ENCODE results near the gene NRAP.

DNA sequence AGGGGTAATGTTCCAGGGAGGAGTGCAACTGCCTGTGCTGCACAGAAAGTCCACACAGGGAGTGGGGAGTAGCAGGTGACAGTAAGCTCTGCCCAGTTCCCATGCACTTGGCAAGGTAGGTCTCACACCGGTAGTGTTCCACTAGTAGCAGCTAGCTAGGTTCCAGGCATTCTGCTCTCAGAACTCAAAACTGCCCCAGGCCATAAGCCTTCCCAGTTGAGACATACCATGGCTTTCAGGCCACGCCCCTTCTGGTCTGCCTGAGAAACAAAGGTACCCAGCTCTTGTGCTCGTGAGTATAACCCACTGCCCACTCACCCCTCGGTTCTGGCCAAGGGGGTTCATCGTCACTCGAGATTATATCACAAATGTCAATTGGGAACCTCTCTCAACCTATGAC lies 28.4 kb upstream of the NRAP start:
- TF ChIP-seq, protein P1, sequence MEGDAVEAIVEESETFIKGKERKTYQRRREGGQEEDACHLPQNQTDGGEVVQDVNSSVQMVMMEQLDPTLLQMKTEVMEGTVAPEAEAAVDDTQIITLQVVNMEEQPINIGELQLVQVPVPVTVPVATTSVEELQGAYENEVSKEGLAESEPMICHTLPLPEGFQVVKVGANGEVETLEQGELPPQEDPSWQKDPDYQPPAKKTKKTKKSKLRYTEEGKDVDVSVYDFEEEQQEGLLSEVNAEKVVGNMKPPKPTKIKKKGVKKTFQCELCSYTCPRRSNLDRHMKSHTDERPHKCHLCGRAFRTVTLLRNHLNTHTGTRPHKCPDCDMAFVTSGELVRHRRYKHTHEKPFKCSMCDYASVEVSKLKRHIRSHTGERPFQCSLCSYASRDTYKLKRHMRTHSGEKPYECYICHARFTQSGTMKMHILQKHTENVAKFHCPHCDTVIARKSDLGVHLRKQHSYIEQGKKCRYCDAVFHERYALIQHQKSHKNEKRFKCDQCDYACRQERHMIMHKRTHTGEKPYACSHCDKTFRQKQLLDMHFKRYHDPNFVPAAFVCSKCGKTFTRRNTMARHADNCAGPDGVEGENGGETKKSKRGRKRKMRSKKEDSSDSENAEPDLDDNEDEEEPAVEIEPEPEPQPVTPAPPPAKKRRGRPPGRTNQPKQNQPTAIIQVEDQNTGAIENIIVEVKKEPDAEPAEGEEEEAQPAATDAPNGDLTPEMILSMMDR (IDR thresholded peaks at IDR 0.05), result no peak
- no peak for TF ChIP-seq POLR2A (IDR thresholded peaks at IDR 0.05)
